Tibial artery (tissue), 4 donors: Measurements from ENCODE around the gene SLC2A4RG.

Source experiments
- DNase-seq, 2 donors: peaks; one replicate each; pipeline ENCODE4 v3.0.0-alpha.2; 2019
- H3K27ac ChIP-seq, 2 donors: fragments of 200-600 bp; sonication (generic) in 1 of 2; 1 replicate in 1 of 2; 2 replicates in 1 of 2; pipeline ENCODE4 v1.5.1; 2018 to 2019; ENCODE audit warnings: mild to moderate bottlenecking in 1 of 2
- H3K27me3 ChIP-seq, 2 donors: fragments of 200-600 bp; sonication (generic) in 1 of 2; one replicate each; pipeline versions ENCODE4 v1.5.1 to v1.6.0; 2016 to 2019
- H3K36me3 ChIP-seq, 3 donors: fragments of 200-600 bp; sonication (generic) in 2 of 3; one replicate each; pipeline ENCODE4 v1.5.1; 2016 to 2019; ENCODE audit warnings: mild to moderate bottlenecking in 2 of 3
- H3K4me1 ChIP-seq, 4 donors: fragments of 200-600 bp; sonication (generic) in 2 of 4; 1 replicate in 3 of 4; 2 replicates in 1 of 4; pipeline ENCODE4 v1.5.1; 2016 to 2019
- H3K4me3 ChIP-seq, 2 donors: fragments of 200-600 bp; sonication (generic) in 1 of 2; 1 replicate in 1 of 2; 2 replicates in 1 of 2; pipeline ENCODE4 v1.5.1; 2018 to 2019; ENCODE audit warnings: mild to moderate bottlenecking in 2 of 2
- H3K9me3 ChIP-seq, 3 donors: fragments of 200-600 bp; sonication (generic) in 1 of 3; one replicate each; pipeline ENCODE4 v1.5.1; 2016 to 2019
- intact Hi-C: fragments of 100-400 bp; cut with DNase I; formaldehyde crosslinking; loops from one replicate; pipeline ENCODE4 v1.15.0; 2023; ENCODE audit warnings: low total_unique reads
- TF ChIP-seq, protein P1 (sequence below), 2 experiments: fragments of 200-600 bp in 1 of 2; fragments of 450-650 bp in 1 of 2; IDR thresholded peaks; one replicate each; pipeline ENCODE4 v1.5.1; 2017 to 2019; ENCODE audit warnings: antibody characterized with exemption in 2 of 2, mild to moderate bottlenecking in 1 of 2, moderate library complexity in 1 of 2

Gene SLC2A4RG

DNA sequence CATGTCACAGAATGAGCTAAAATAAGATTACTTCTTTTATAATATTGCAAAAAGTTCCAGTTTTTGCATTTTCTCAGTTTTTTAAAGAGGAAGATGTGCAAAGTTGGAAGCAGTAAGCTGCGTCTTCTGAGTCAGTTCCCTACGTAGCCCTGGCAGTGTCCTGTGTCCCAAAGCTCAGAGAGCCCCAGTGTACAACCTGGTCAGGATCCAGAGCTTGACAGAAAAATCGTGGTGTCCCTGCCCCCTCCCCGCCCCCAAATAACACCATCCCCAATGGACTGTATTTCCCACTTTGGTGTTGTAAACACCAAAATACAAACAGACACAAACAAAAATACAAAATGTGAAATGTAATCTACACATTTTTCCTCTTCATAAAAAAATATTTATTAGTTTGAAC, 4.6 kb downstream of the SLC2A4RG start:
- H3K36me3 ChIP-seq, result peaks cover 22 to 38% (median 23%) of the 10 kb centered on the region in 3 donors
- TF ChIP-seq, protein P1, sequence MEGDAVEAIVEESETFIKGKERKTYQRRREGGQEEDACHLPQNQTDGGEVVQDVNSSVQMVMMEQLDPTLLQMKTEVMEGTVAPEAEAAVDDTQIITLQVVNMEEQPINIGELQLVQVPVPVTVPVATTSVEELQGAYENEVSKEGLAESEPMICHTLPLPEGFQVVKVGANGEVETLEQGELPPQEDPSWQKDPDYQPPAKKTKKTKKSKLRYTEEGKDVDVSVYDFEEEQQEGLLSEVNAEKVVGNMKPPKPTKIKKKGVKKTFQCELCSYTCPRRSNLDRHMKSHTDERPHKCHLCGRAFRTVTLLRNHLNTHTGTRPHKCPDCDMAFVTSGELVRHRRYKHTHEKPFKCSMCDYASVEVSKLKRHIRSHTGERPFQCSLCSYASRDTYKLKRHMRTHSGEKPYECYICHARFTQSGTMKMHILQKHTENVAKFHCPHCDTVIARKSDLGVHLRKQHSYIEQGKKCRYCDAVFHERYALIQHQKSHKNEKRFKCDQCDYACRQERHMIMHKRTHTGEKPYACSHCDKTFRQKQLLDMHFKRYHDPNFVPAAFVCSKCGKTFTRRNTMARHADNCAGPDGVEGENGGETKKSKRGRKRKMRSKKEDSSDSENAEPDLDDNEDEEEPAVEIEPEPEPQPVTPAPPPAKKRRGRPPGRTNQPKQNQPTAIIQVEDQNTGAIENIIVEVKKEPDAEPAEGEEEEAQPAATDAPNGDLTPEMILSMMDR (IDR thresholded peaks at IDR 0.05), result no peak
- H3K9me3 ChIP-seq, result no peaks in the 10 kb centered on the region
- intact Hi-C loops, result loop anchor here (10.0 kb wide), 1 partner anchor 119 kb away; the partner anchor contains the start of gene GMEB2
- H3K27ac ChIP-seq, result no peak overlapping the region
- no peak overlapping the region for H3K4me3 ChIP-seq
- no peak for DNase-seq
- H3K27me3 ChIP-seq, result no peaks in the 10 kb centered on the region
- peaks cover 0 to 20% (median 13%) of the 10 kb centered on the region in 4 donors for H3K4me1 ChIP-seq

GRCh38 chr20:63744574-63745423, 5.2 kb downstream of the SLC2A4RG start:
- Histone ChIP-seq H3K27me3 (no peaks in the 10 kb centered on the region), H3K9me3 (no peaks in the 10 kb centered on the region), H3K4me1 (peaks cover 0 to 19% (median 13%) of the 10 kb centered on the region in 4 donors), H3K4me3 (no peak overlapping the region), H3K27ac (no peak overlapping the region), H3K36me3 (peaks cover 22 to 41% (median 23%) of the 10 kb centered on the region in 3 donors)
- no peak for DNase-seq
- TF ChIP-seq, protein P1 (IDR thresholded peaks at IDR 0.05), result no peak
- intact Hi-C loops, result loop anchor here (10.0 kb wide), 1 partner anchor 120 kb away; the partner anchor contains the start of gene GMEB2

GRCh38 chr20:63745424-63745805, 5.8 kb downstream of the SLC2A4RG start:
- Histone ChIP-seq H3K27me3 (no peaks in the 10 kb centered on the region), H3K36me3 (peaks cover 22 to 45% (median 23%) of the 10 kb centered on the region in 3 donors), H3K4me1 (peaks cover 0 to 19% (median 13%) of the 10 kb centered on the region in 4 donors), H3K9me3 (no peaks in the 10 kb centered on the region), H3K27ac (no peak overlapping the region), H3K4me3 (no peak overlapping the region)
- intact Hi-C loops, result loop anchor here (10.0 kb wide), 1 partner anchor 121 kb away; the partner anchor contains the start of gene GMEB2
- DNase-seq, result no peak
- TF ChIP-seq, protein P1 (IDR thresholded peaks at IDR 0.05), result no peak

- Histone ChIP-seq H3K4me1 (peaks cover 0 to 13% (median 9%) of the 10 kb centered on the region in 4 donors), H3K4me3 (no peak overlapping the region), H3K27ac (no peak overlapping the region), H3K36me3 (peaks cover 22 to 45% (median 23%) of the 10 kb centered on the region in 3 donors), H3K27me3 (no peaks in the 10 kb centered on the region), H3K9me3 (no peaks in the 10 kb centered on the region)
- TF ChIP-seq, protein P1 (IDR thresholded peaks at IDR 0.05), result no peak
- intact Hi-C loops, result loop anchor here (10.0 kb wide), 1 partner anchor 121 kb away; the partner anchor contains the start of gene GMEB2
- DNase-seq, result no peak
These were observed 6.6 kb downstream of the SLC2A4RG start for GRCh38 chr20:63745961-63746731.

DNA sequence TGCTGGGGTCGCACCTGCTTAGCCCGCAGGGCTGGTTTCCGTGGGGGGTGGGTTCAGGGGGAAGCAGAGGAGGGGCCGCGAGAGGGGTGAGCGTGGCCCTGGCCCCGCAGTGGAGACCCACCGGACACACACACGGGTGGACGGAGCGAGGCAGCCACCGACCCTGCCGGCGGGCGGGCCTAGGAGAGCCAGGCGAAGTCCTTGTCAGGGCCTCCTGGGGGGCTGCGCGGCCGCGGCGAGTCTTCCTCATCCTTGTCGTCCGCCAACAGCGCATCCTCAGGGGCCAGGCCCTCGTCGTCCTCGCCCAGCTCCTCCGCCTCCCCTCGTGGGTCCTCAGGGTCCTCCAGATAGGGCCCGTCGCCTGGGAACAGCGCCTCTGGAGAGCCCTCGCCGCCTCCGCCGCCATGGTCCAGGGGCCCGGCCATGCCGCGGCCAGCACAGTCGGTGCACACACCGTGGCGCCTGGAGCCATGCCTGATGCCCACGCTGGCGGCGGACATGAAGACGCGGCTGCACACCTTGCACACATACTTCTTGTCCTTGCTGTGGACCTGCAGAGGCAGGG, 7.3 kb downstream of the SLC2A4RG start:
- H3K9me3 ChIP-seq, result no peaks in the 10 kb centered on the region
- TF ChIP-seq, protein P1 (IDR thresholded peaks at IDR 0.05), result no peak
- no peak overlapping the region for H3K27ac ChIP-seq
- intact Hi-C loops, result loop anchor here (10.0 kb wide), 1 partner anchor 122 kb away; the partner anchor contains the start of gene GMEB2
- H3K36me3 ChIP-seq, result peaks cover 19 to 42% (median 19%) of the 10 kb centered on the region in 3 donors
- no peak for DNase-seq
- H3K4me1 ChIP-seq, result peaks cover 0 to 6% (median 2%) of the 10 kb centered on the region in 4 donors
- no peaks in the 10 kb centered on the region for H3K27me3 ChIP-seq
- H3K4me3 ChIP-seq, result no peak overlapping the region
